GM12878 (cell line): ENCODE results near the gene MRPS15. TPM values are rescaled to one million over a fixed set of nuclear protein-coding genes. Genes with fewer than 3 reads are reported as not detected.

Experiments
- ATAC-seq: fragments of 200-7000 bp; cut with Tn5 transposase; 3 replicates; pipeline ENCODE4 v1.9.1; 2020; ENCODE audit warnings: mild to moderate bottlenecking, moderate library complexity
- BruUV-seq: library from RNA; stranded (reverse); fragments of 400-500 nt; replicated peaks from 2 replicates; lab custom pipeline; 2021; lab: Mats Ljungman, UMichigan
- CTCF ChIA-PET: fragments of 300-600 bp; sonication (Branson Sonifier 250); formaldehyde crosslinking; extraction: SDS; loops from one replicate; lab custom pipeline; 2021; ENCODE audit warnings: inconsistent platforms; lab: Yijun Ruan, JAX
- POLR2A ChIA-PET: fragments of 350-600 bp; formaldehyde crosslinking; extraction: SDS; loops from one replicate; lab custom pipeline; 2021; ENCODE audit warnings: inconsistent platforms; lab: Charles Lee
- RAD21 ChIA-PET: fragments of 300-600 bp; sonication (Branson Sonifier 250); formaldehyde crosslinking; loops from one replicate; lab custom pipeline; 2023; ENCODE audit warnings: antibody characterized with exemption; ENCODE audit not compliant: unreplicated experiment; lab: Charles Lee
- SMC1A ChIA-PET: fragments of 300-600 bp; sonication (Branson Sonifier 250); formaldehyde crosslinking; loops from one replicate; lab custom pipeline; 2023; ENCODE audit not compliant: unreplicated experiment, uncharacterized antibody; lab: Charles Lee
- DNase-seq: peaks from one replicate; pipeline ENCODE4 v3.0.0-alpha.2; 2011; ENCODE audit warnings: low read depth, low spot score
- FAIRE-seq: peaks from 3 replicates; lab custom pipeline; 2011; peaks lifted over from hg19 to GRCh38; lab: Jason Lieb, UNC
- H2AFZ ChIP-seq: 2 replicates; pipeline ENCODE4 v1.6.0; 2011; ENCODE audit warnings: low read depth, low read length, control low read depth; ENCODE audit not compliant: control insufficient read depth
- H3K27ac ChIP-seq: 2 replicates; pipeline ENCODE4 v1.5.1; 2011; ENCODE audit warnings: control low read depth; ENCODE audit not compliant: control insufficient read depth, insufficient read depth
- H3K27me3 ChIP-seq, 2 experiments: replicated peaks in 1 of 2; 2 replicates each; pipeline versions ENCODE4 v1.6.0 to v1.6.1; 2011; ENCODE audit warnings: low read length in 1 of 2; ENCODE audit not compliant: control insufficient read depth in 2 of 2, insufficient read depth in 2 of 2
- H3K36me3 ChIP-seq, 2 experiments: 2 replicates each; pipeline ENCODE4 v1.5.1; 2011; ENCODE audit warnings: low read length in 1 of 2; ENCODE audit not compliant: control insufficient read depth in 2 of 2, insufficient read depth in 2 of 2
- H3K4me1 ChIP-seq: 2 replicates; pipeline ENCODE4 v1.6.1; 2011; ENCODE audit warnings: mild to moderate bottlenecking, low read length, moderate library complexity, mixed read lengths; ENCODE audit not compliant: control insufficient read depth, insufficient read depth
- H3K4me2 ChIP-seq: 2 replicates; pipeline ENCODE4 v1.6.0; 2011; ENCODE audit warnings: control low read depth; ENCODE audit not compliant: control insufficient read depth, insufficient read depth
- H3K4me3 ChIP-seq: fragments of 200-600 bp; sonication (generic); 2 replicates; pipeline ENCODE4 v1.5.1; 2016
- H3K79me2 ChIP-seq: 2 replicates; pipeline ENCODE4 v1.6.0; 2011; ENCODE audit warnings: low read length; ENCODE audit not compliant: control insufficient read depth, insufficient read depth
- H3K9ac ChIP-seq: 2 replicates; pipeline ENCODE4 v1.8.0; 2011; ENCODE audit warnings: low read length, control low read depth, mixed read lengths; ENCODE audit not compliant: control insufficient read depth, insufficient read depth
- H3K9me3 ChIP-seq: replicated peaks from 3 replicates; pipeline ENCODE4 v1.5.1; 2011; ENCODE audit warnings: mild to moderate bottlenecking, low read length; ENCODE audit not compliant: control insufficient read depth, insufficient read depth
- H4K20me1 ChIP-seq: 2 replicates; pipeline ENCODE4 v1.6.0; 2011; ENCODE audit not compliant: control insufficient read depth, insufficient read depth
- E2F8 ChIP-seq: fragments of 450-650 bp; IDR thresholded peaks from 2 replicates; pipeline ENCODE4 v1.6.1; 2018; ENCODE audit warnings: mild to moderate bottlenecking, low read depth, moderate library complexity; ENCODE audit not compliant: partially characterized antibody
- REST ChIP-seq: IDR thresholded peaks from 2 replicates; pipeline ENCODE4 v1.6.1; 2012; ENCODE audit warnings: mild to moderate bottlenecking, low read depth, low read length
- WGBS: methylation state at CpG from one replicate; pipeline ENCODE4 v1.1.6; 2016; ENCODE audit warnings: low lambda C conversion rate; ENCODE audit not compliant: insufficient replicate concordance, insufficient coverage; ENCODE audit errors: missing lambda C conversion rate; 5-methylcytosine and 5-hydroxymethylcytosine counted together
- in situ Hi-C: fragments of 300-500 bp; cut with MboI; formaldehyde crosslinking; loops from 9 replicates; pipeline ENCODE4 v1.14.3; 2018; ENCODE audit warnings: mixed read lengths
- intact Hi-C: fragments of 100-400 bp; cut with micrococcal nuclease; formaldehyde crosslinking; loops from one replicate; pipeline ENCODE4 v1.14.2; 2022; ENCODE audit not compliant: unreplicated experiment
- polyA plus RNA-seq, 11 experiments: library from polyadenylated mRNA; depleted of rRNA in 4 of 11; unstranded in 6 of 11; stranded (reverse) in 5 of 11; fragments of >200 nt; fragmentation: Nextera tagmentation in 4 of 11; fragmentation: Illumina TruSeq in 1 of 11; extraction: Ambion mirVana in 4 of 11; extraction: Trizol in 1 of 11; gene quantifications; 1 replicate in 1 of 11; 2 replicates in 10 of 11; pipeline versions ENCODE4 v1.2.1 to v1.2.3, GENCODE V29; 2011 to 2016; ENCODE audit warnings: inconsistent platforms in 2 of 11, missing spikeins in 2 of 11, low read depth in 1 of 11
- total RNA-seq, 4 experiments: library from RNA; depleted of rRNA in 3 of 4; stranded (reverse); fragments of >200 nt in 3 of 4; fragmentation: Illumina TruSeq in 1 of 4; extraction: Trizol in 1 of 4; gene quantifications; 2 replicates each; pipeline versions ENCODE4 v1.2.1 to v1.2.3, GENCODE V29; 2013 to 2021
- TF ChIP-seq, protein P1 (sequence below): fragments of 450-650 bp; IDR thresholded peaks from 2 replicates; pipeline ENCODE4 v1.6.1; 2018; ENCODE audit warnings: borderline replicate concordance, mild to moderate bottlenecking; ENCODE audit not compliant: partially characterized antibody

Gene MRPS15
- total and polyA plus RNA-seq, 10 of the 15 experiments (the other 5 are each of a cell fraction or from before 2014, with no cell fraction given) = 41.1 to 207 (median 107) TPM

DNA sequence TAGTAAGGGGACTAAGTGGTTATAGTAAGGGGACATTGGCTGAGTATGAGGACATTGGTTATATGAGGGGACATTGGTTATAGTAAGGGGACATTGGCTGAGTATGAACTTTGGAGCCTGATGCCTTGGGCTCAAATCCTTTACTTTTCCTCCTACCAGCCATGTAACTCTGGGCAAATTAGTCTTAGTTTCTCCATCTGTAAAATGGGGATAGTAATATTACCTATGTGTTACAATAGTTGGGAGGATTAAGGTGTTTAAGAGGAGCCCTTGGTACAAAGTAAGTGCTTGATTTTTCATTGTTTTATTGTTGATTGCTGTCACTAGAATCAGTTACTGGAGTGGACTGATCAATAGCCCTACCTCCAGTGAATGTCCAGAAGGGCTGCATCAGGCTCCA lies 16.7 kb downstream of the MRPS15 start (continued):
- TF ChIP-seq E2F8 (no peak), REST (no peak)

- SMC1A ChIA-PET = interaction anchor here (1.0 to 1.2 kb wide), 2 partner anchors 12 to 70 kb away, joined by 3 read pairs; no protein-coding TSS in a partner anchor
- Histone ChIP-seq H2AFZ (peak overlapping the region; percentile 34; the same call in 1 of the 2 replicates), H3K9me3 (no peaks in the 10 kb centered on the region), H3K27ac (no peak overlapping the region), H3K4me1 (no peaks in the 10 kb centered on the region), H3K4me2 (no peak overlapping the region), H3K36me3 (no peaks in the 10 kb centered on the region)
- CTCF ChIA-PET = interaction anchor here (0.9 to 1.0 kb wide), 2 partner anchors 11 to 146 kb away, joined by 3 read pairs; no protein-coding TSS in a partner anchor
- intact Hi-C loops (no loop called here), in situ Hi-C loops (no loop called here)
- RAD21 ChIA-PET = interaction anchor here (0.8 kb wide), 1 partner anchor 104 kb away, joined by 3 read pairs; no protein-coding TSS in a partner anchor
- no TSS peak for BruUV-seq
- TF ChIP-seq, protein P1, sequence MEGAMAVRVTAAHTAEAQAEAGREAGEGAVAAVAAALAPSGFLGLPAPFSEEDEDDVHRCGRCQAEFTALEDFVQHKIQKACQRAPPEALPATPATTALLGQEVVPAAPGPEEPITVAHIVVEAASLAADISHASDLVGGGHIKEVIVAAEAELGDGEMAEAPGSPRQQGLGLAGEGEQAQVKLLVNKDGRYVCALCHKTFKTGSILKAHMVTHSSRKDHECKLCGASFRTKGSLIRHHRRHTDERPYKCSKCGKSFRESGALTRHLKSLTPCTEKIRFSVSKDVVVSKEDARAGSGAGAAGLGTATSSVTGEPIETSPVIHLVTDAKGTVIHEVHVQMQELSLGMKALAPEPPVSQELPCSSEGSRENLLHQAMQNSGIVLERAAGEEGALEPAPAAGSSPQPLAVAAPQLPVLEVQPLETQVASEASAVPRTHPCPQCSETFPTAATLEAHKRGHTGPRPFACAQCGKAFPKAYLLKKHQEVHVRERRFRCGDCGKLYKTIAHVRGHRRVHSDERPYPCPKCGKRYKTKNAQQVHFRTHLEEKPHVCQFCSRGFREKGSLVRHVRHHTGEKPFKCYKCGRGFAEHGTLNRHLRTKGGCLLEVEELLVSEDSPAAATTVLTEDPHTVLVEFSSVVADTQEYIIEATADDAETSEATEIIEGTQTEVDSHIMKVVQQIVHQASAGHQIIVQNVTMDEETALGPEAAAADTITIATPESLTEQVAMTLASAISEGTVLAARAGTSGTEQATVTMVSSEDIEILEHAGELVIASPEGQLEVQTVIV = no peak
- TF ChIP-seq, all 136 proteins: peak for 0
- no peaks in the 10 kb centered on the region for H3K27me3 ChIP-seq
- 28% methylated on average over 5 of the region's 5 CpGs for WGBS
- POLR2A ChIA-PET = no interaction called here
- DNase-seq (no peak), ATAC-seq (no peak), FAIRE-seq (no peak)
- no peaks in the 10 kb centered on the region; the same call in 1 of the 2 replicates for H3K79me2 ChIP-seq
- no peak overlapping the region for H3K9ac ChIP-seq
- no peak overlapping the region for H3K4me3 ChIP-seq
- H4K20me1 ChIP-seq = no peaks in the 10 kb centered on the region
These were observed 17.4 kb downstream of the MRPS15 start for GRCh38 chr1:36446746-36447145.
